ENCODE data around the gene LY6G5B. TPM values are rescaled to one million over a fixed set of nuclear protein-coding genes. Genes with fewer than 3 reads are reported as not detected.

Gene LY6G5B
- total and polyA plus RNA-seq, 2 donors (not counting 1 experiment from before 2014, with no cell fraction given), result 2.0 to 2.8 TPM

DNA sequence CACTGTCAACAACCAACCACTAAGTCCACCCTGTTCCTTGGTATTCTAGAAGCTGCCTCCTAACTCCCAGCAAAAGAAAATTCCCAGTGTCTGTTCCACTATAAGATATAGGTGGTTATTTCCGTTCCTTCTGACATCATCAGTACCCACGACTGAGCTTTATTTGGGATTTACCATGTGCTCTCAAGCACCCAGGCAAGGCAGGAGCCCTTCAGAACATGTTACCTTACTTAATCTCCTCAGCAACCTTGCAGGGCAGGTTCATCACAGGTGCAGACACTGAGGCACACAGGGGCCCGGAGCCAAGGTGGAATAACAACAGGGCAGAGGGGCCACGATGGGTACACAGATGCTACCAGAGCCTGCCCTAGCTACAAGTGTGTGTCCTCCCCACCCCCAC is 22.6 kb downstream of the LY6G5B start:
- DNase-seq (ENCODE audit: low read depth in 2 of 2), result no peak
- Histone ChIP-seq H2AFZ (ENCODE audit: low read length) (no peak overlapping the region), H3K4me1 (ENCODE audit: control insufficient read depth, extremely low read depth, insufficient read depth, low read length) (no peaks in the 10 kb centered on the region), H4K20me1 (ENCODE audit: control insufficient read depth, extremely low read depth, insufficient read depth, low read length) (no peaks in the 10 kb centered on the region), H3K27ac (ENCODE audit: insufficient read depth, low read length) (no peak overlapping the region), H3K9ac (ENCODE audit: insufficient read depth, low read length) (no peak overlapping the region), H3K79me2 (ENCODE audit: control insufficient read depth, insufficient read depth, low read length) (no peaks in the 10 kb centered on the region), H3K27me3 (ENCODE audit: control insufficient read depth, insufficient read depth, low read length) (no peaks in the 10 kb centered on the region), H3K36me3 (ENCODE audit: control insufficient read depth, insufficient read depth, low read length) (peaks cover 31% of the 10 kb centered on the region), H3K4me3 (replicated peaks in 1 of 4; ENCODE audit: control extremely low read depth in 1 of 4, insufficient read depth in 1 of 4, low read depth in 3 of 4, low read length in 4 of 4) (no peak overlapping the region), H3K9me3 (ENCODE audit: control insufficient read depth, insufficient read depth, low read depth, low read length) (no peaks in the 10 kb centered on the region), H3K4me2 (ENCODE audit: extremely low read depth, insufficient read depth, low read length) (no peak overlapping the region)
- TF ChIP-seq, protein P1, sequence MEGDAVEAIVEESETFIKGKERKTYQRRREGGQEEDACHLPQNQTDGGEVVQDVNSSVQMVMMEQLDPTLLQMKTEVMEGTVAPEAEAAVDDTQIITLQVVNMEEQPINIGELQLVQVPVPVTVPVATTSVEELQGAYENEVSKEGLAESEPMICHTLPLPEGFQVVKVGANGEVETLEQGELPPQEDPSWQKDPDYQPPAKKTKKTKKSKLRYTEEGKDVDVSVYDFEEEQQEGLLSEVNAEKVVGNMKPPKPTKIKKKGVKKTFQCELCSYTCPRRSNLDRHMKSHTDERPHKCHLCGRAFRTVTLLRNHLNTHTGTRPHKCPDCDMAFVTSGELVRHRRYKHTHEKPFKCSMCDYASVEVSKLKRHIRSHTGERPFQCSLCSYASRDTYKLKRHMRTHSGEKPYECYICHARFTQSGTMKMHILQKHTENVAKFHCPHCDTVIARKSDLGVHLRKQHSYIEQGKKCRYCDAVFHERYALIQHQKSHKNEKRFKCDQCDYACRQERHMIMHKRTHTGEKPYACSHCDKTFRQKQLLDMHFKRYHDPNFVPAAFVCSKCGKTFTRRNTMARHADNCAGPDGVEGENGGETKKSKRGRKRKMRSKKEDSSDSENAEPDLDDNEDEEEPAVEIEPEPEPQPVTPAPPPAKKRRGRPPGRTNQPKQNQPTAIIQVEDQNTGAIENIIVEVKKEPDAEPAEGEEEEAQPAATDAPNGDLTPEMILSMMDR (conservative IDR thresholded peaks at IDR 0.05 in 1 of 2, IDR thresholded peaks at IDR 0.05 in 1 of 2; ENCODE audit: low read depth in 1 of 2, low read length in 2 of 2), result no peak
- TF ChIP-seq EZH2 (IDR thresholded peaks at IDR 0.05; ENCODE audit: low read length, missing control alignments), result no peak

DNA sequence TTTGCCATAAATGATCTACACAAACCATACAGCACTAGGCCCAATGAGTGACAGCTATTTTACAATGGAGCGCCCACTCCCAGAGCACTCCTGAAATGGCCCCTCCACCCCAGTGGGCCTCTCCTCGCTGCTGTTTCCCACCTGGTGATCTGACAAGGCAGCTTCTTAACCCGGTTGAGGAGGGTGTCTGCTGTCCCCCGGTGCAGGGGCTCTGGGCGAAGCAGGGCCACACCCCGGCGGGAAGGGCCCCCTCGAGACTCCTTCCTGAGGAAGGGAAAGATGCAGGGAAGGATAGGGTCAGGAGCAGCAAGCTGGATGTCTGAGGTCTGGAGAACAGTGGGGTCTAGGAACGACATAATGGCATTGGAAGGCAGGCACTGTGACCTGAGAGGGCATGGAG is 23.1 kb downstream of the LY6G5B start:
- Histone ChIP-seq H2AFZ (ENCODE audit: low read length) (no peak overlapping the region), H3K4me1 (ENCODE audit: control insufficient read depth, extremely low read depth, insufficient read depth, low read length) (no peaks in the 10 kb centered on the region), H3K36me3 (ENCODE audit: control insufficient read depth, insufficient read depth, low read length) (peaks cover 27% of the 10 kb centered on the region), H3K4me3 (replicated peaks in 1 of 4; ENCODE audit: control extremely low read depth in 1 of 4, insufficient read depth in 1 of 4, low read depth in 3 of 4, low read length in 4 of 4) (no peak overlapping the region), H3K27me3 (ENCODE audit: control insufficient read depth, insufficient read depth, low read length) (no peaks in the 10 kb centered on the region), H3K9ac (ENCODE audit: insufficient read depth, low read length) (no peak overlapping the region), H4K20me1 (ENCODE audit: control insufficient read depth, extremely low read depth, insufficient read depth, low read length) (no peaks in the 10 kb centered on the region), H3K27ac (ENCODE audit: insufficient read depth, low read length) (no peak overlapping the region), H3K9me3 (ENCODE audit: control insufficient read depth, insufficient read depth, low read depth, low read length) (no peaks in the 10 kb centered on the region), H3K4me2 (ENCODE audit: extremely low read depth, insufficient read depth, low read length) (no peak overlapping the region), H3K79me2 (ENCODE audit: control insufficient read depth, insufficient read depth, low read length) (no peaks in the 10 kb centered on the region)
- no peak for DNase-seq (ENCODE audit: low read depth in 2 of 2)
- TF ChIP-seq EZH2 (IDR thresholded peaks at IDR 0.05; ENCODE audit: low read length, missing control alignments), result no peak
- TF ChIP-seq, protein P1 (conservative IDR thresholded peaks at IDR 0.05 in 1 of 2, IDR thresholded peaks at IDR 0.05 in 1 of 2; ENCODE audit: low read depth in 1 of 2, low read length in 2 of 2), result no peak

DNA sequence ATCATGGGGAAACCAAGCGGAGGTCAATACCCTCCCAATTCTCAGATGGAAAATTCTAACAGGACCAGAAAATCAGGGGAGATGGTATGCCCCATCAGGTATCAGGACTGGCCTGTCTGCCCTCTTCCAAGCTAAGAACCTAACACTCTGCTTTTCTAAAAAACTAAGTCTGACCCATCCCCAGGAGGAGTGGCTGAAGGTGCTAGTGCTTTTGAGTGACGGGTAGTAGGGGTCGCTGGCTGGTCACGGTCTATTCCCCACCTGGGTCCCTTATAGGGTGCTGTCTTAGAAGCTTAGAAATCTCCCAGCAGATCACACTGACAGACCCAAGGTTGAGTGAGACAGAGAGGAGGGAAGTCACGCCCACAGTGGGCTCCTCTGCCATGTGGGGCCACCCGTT is 23.8 kb downstream of the LY6G5B start:
- Histone ChIP-seq H4K20me1 (ENCODE audit: control insufficient read depth, extremely low read depth, insufficient read depth, low read length) (no peaks in the 10 kb centered on the region), H3K4me1 (ENCODE audit: control insufficient read depth, extremely low read depth, insufficient read depth, low read length) (no peaks in the 10 kb centered on the region), H3K27me3 (ENCODE audit: control insufficient read depth, insufficient read depth, low read length) (no peaks in the 10 kb centered on the region), H3K4me3 (replicated peaks in 1 of 4; ENCODE audit: control extremely low read depth in 1 of 4, insufficient read depth in 1 of 4, low read depth in 3 of 4, low read length in 4 of 4) (no peak overlapping the region), H3K9me3 (ENCODE audit: control insufficient read depth, insufficient read depth, low read depth, low read length) (no peaks in the 10 kb centered on the region), H3K36me3 (ENCODE audit: control insufficient read depth, insufficient read depth, low read length) (peaks cover 21% of the 10 kb centered on the region), H3K79me2 (ENCODE audit: control insufficient read depth, insufficient read depth, low read length) (no peaks in the 10 kb centered on the region), H2AFZ (ENCODE audit: low read length) (no peak overlapping the region), H3K9ac (ENCODE audit: insufficient read depth, low read length) (no peak overlapping the region), H3K27ac (ENCODE audit: insufficient read depth, low read length) (no peak overlapping the region), H3K4me2 (ENCODE audit: extremely low read depth, insufficient read depth, low read length) (no peak overlapping the region)
- DNase-seq (ENCODE audit: low read depth in 2 of 2), result no peak
- TF ChIP-seq EZH2 (IDR thresholded peaks at IDR 0.05; ENCODE audit: low read length, missing control alignments), result no peak
- TF ChIP-seq, protein P1 (conservative IDR thresholded peaks at IDR 0.05 in 1 of 2, IDR thresholded peaks at IDR 0.05 in 1 of 2; ENCODE audit: low read depth in 1 of 2, low read length in 2 of 2), result no peak
